Neural progenitor cell (in vitro differentiated cells): ENCODE data around the gene C20orf141. TPM values are rescaled to one million over a fixed set of nuclear protein-coding genes. Genes with fewer than 3 reads are reported as not detected.

Source experiments
- DNase-seq: peaks from one replicate; pipeline ENCODE4 v3.0.0-alpha.2; 2016; ENCODE audit warnings: low spot score
- H2AFZ ChIP-seq: fragments of 200-600 bp; sonication (generic); replicated peaks from 2 replicates; pipeline ENCODE4 v1.6.1; 2016; ENCODE audit warnings: antibody characterized with exemption
- H3F3A ChIP-seq: fragments of 200-600 bp; sonication (generic); 2 replicates; pipeline ENCODE4 v1.6.1; 2016; ENCODE audit warnings: antibody characterized with exemption, low read depth
- H3K27ac ChIP-seq: fragments of 200-600 bp; sonication (generic); 2 replicates; pipeline ENCODE4 v1.5.1; 2016; ENCODE audit warnings: mild to moderate bottlenecking
- H3K27me3 ChIP-seq: fragments of 200-600 bp; sonication (generic); 2 replicates; pipeline ENCODE4 v1.6.1; 2016; ENCODE audit warnings: mild to moderate bottlenecking, moderate library complexity
- H3K36me3 ChIP-seq: fragments of 200-600 bp; sonication (generic); 2 replicates; pipeline ENCODE4 v1.5.1; 2016
- H3K4me1 ChIP-seq: fragments of 200-600 bp; sonication (generic); 2 replicates; pipeline ENCODE4 v1.6.1; 2016; ENCODE audit warnings: mixed run types
- H3K4me2 ChIP-seq: fragments of 200-600 bp; sonication (generic); 2 replicates; pipeline ENCODE4 v1.6.1; 2016
- H3K4me3 ChIP-seq: fragments of 200-600 bp; sonication (generic); 2 replicates; pipeline ENCODE4 v1.5.1; 2016
- H3K79me2 ChIP-seq: fragments of 200-600 bp; sonication (generic); 2 replicates; pipeline ENCODE4 v1.6.1; 2016; ENCODE audit warnings: low read depth
- H3K9ac ChIP-seq: fragments of 200-600 bp; sonication (generic); 2 replicates; pipeline ENCODE4 v1.6.1; 2016
- H3K9me3 ChIP-seq: fragments of 200-600 bp; sonication (generic); 2 replicates; pipeline ENCODE4 v1.5.1; 2016; ENCODE audit warnings: low read depth
- H4K20me1 ChIP-seq: fragments of 200-600 bp; sonication (generic); 2 replicates; pipeline ENCODE4 v1.6.1; 2016; ENCODE audit warnings: low read depth
- H3K27ac Mint-ChIP-seq: 3 replicates; pipeline ENCODE4 v1.8.0; 2021; ENCODE audit warnings: mixed read lengths
- H3K27me3 Mint-ChIP-seq: 2 replicates; pipeline ENCODE4 v1.8.0; 2022; ENCODE audit warnings: low read depth, mild to moderate bottlenecking, inconsistent platforms, moderate library complexity, mixed read lengths; ENCODE audit not compliant: insufficient read depth
- H3K36me3 Mint-ChIP-seq: 3 replicates; pipeline ENCODE4 v1.8.0; 2021; ENCODE audit warnings: mixed read lengths
- H3K4me1 Mint-ChIP-seq: 3 replicates; pipeline ENCODE4 v1.8.0; 2021; ENCODE audit warnings: mixed read lengths
- H3K4me3 Mint-ChIP-seq: 3 replicates; pipeline ENCODE4 v1.8.0; 2021; ENCODE audit warnings: mild to moderate bottlenecking, moderate library complexity, mixed read lengths
- H3K9me3 Mint-ChIP-seq: 3 replicates; pipeline ENCODE4 v1.8.0; 2020; ENCODE audit warnings: mixed read lengths
- CTCF ChIP-seq: fragments of 200-600 bp; sonication (generic); IDR thresholded peaks from 2 replicates; pipeline ENCODE4 v1.5.1; 2017; ENCODE audit warnings: antibody characterized with exemption, mild to moderate bottlenecking
- EZH2 ChIP-seq: fragments of 200-600 bp; sonication (generic); IDR thresholded peaks from 2 replicates; pipeline ENCODE4 v1.6.1; 2017; ENCODE audit warnings: antibody characterized with exemption, mild to moderate bottlenecking, moderate library complexity
- EZH2phosphoT487 ChIP-seq: fragments of 200-600 bp; sonication (generic); IDR thresholded peaks from 2 replicates; pipeline ENCODE4 v1.6.1; 2017; ENCODE audit warnings: antibody characterized with exemption
- total RNA-seq: library from RNA; depleted of rRNA; stranded (reverse); fragments of >200 nt; gene quantifications from 2 replicates; pipeline ENCODE4 v1.2.3, GENCODE V29; 2015; ENCODE audit warnings: low replicate concordance

C20orf141 gene
- total RNA-seq, 1 donor from 2014 or later: not detected

- Mint-ChIP-seq H3K27ac (no peak overlapping the region), H3K27me3 (no peaks in the 10 kb centered on the region), H3K4me3 (no peak overlapping the region), H3K4me1 (no peaks in the 10 kb centered on the region), H3K36me3 (no peaks in the 10 kb centered on the region), H3K9me3 (peaks cover 9% of the 10 kb centered on the region)
- H3K36me3 ChIP-seq: no peaks in the 10 kb centered on the region
- H4K20me1 ChIP-seq: no peaks in the 10 kb centered on the region
- no peak overlapping the region for H2AFZ ChIP-seq
- DNase-seq: no peak
- TF ChIP-seq EZH2 (no peak), EZH2phosphoT487 (no peak)
- no peak overlapping the region for H3K4me3 ChIP-seq
- H3F3A ChIP-seq: no peaks in the 10 kb centered on the region
- no peak overlapping the region for H3K9ac ChIP-seq
- H3K9me3 ChIP-seq: no peaks in the 10 kb centered on the region
- H3K27ac ChIP-seq: no peak overlapping the region
- no peaks in the 10 kb centered on the region for H3K4me1 ChIP-seq
- no peaks in the 10 kb centered on the region for H3K79me2 ChIP-seq
- H3K27me3 ChIP-seq: peaks cover 19% of the 10 kb centered on the region
- H3K4me2 ChIP-seq: no peak overlapping the region
Measured at GRCh38 chr20:2778602-2779321, 36.0 kb upstream of the C20orf141 start.

DNA sequence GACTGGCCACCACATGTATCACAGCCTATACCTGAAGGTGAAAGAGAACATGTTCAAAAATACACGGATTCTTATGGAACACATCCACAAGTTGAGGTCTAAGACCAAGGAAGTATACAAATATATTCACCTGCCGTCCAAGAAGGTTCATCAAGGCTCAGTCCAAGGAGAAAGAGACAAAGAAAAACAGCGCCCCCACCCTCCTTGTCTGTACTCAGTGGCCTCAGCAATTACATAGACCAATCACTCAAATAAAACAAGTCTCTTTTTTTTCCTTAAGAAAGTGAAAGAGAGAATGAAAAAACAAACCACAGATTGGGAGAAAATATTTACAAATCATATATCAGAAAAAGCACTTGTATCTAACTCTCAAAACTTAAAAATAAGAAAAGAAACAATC lies 33.8 kb upstream of the C20orf141 start:
- Histone ChIP-seq H3K4me2 (no peak overlapping the region), H3K36me3 (no peaks in the 10 kb centered on the region), H3K9me3 (no peaks in the 10 kb centered on the region), H3K9ac (no peak overlapping the region), H3K4me3 (no peak overlapping the region), H3K79me2 (no peaks in the 10 kb centered on the region), H3K4me1 (no peaks in the 10 kb centered on the region), H3K27me3 (peaks cover 23% of the 10 kb centered on the region), H3K27ac (no peak overlapping the region), H2AFZ (no peak overlapping the region), H3F3A (no peaks in the 10 kb centered on the region), H4K20me1 (no peaks in the 10 kb centered on the region)
- Mint-ChIP-seq H3K4me3 (no peak overlapping the region), H3K27ac (no peak overlapping the region), H3K27me3 (peaks cover 2% of the 10 kb centered on the region), H3K4me1 (no peaks in the 10 kb centered on the region), H3K36me3 (no peaks in the 10 kb centered on the region), H3K9me3 (peaks cover 6% of the 10 kb centered on the region)
- peak; percentile 12 for DNase-seq
- peak; percentile 20 for TF ChIP-seq CTCF
- no peak for TF ChIP-seq EZH2phosphoT487

GRCh38 chr20:2783908-2784566 lies 30.8 kb upstream of the C20orf141 start:
- Mint-ChIP-seq H3K36me3 (no peaks in the 10 kb centered on the region), H3K9me3 (peaks cover 4% of the 10 kb centered on the region), H3K27ac (no peak overlapping the region), H3K4me1 (no peaks in the 10 kb centered on the region), H3K27me3 (peaks cover 6% of the 10 kb centered on the region), H3K4me3 (no peak overlapping the region)
- H3K27ac ChIP-seq: no peak overlapping the region
- H3K27me3 ChIP-seq: peaks cover 23% of the 10 kb centered on the region
- H3K36me3 ChIP-seq: no peaks in the 10 kb centered on the region
- no peak for TF ChIP-seq EZH2phosphoT487
- TF ChIP-seq CTCF: no peak
- TF ChIP-seq EZH2: no peak
- no peak overlapping the region for H3K9ac ChIP-seq
- no peak overlapping the region for H3K4me3 ChIP-seq
- no peaks in the 10 kb centered on the region for H3K9me3 ChIP-seq
- H3F3A ChIP-seq: no peaks in the 10 kb centered on the region
- H3K79me2 ChIP-seq: no peaks in the 10 kb centered on the region
- DNase-seq: no peak
- no peak overlapping the region for H2AFZ ChIP-seq
- no peak overlapping the region for H3K4me2 ChIP-seq
- H4K20me1 ChIP-seq: no peaks in the 10 kb centered on the region
- H3K4me1 ChIP-seq: no peaks in the 10 kb centered on the region

GRCh38 chr20:2793471-2793870 lies 21.3 kb upstream of the C20orf141 start:
- Mint-ChIP-seq H3K27ac (no peak overlapping the region), H3K4me1 (peaks cover 6% of the 10 kb centered on the region), H3K36me3 (peaks cover 17% of the 10 kb centered on the region), H3K4me3 (no peak overlapping the region), H3K27me3 (peaks cover 6% of the 10 kb centered on the region), H3K9me3 (peaks cover 4% of the 10 kb centered on the region)
- TF ChIP-seq CTCF: no peak
- no peak for TF ChIP-seq EZH2phosphoT487
- no peak for TF ChIP-seq EZH2
- no peaks in the 10 kb centered on the region for H3K36me3 ChIP-seq
- DNase-seq: no peak
- H3K9me3 ChIP-seq: no peaks in the 10 kb centered on the region
- no peaks in the 10 kb centered on the region for H3K27me3 ChIP-seq
- H4K20me1 ChIP-seq: no peaks in the 10 kb centered on the region
- H3F3A ChIP-seq: peaks cover 8% of the 10 kb centered on the region
- H3K9ac ChIP-seq: no peak overlapping the region
- H3K27ac ChIP-seq: no peak overlapping the region
- no peaks in the 10 kb centered on the region for H3K4me1 ChIP-seq
- no peak overlapping the region for H2AFZ ChIP-seq
- no peak overlapping the region for H3K4me2 ChIP-seq
- no peaks in the 10 kb centered on the region for H3K79me2 ChIP-seq
- H3K4me3 ChIP-seq: no peak overlapping the region
